Endothelial cell of umbilical vein (primary cell): ENCODE results near the gene TOB1.

Source experiments
- EZH2 ChIP-seq: IDR thresholded peaks from 2 replicates; pipeline ENCODE4 v1.6.1; 2012; ENCODE audit warnings: borderline replicate concordance, low read depth, mild to moderate bottlenecking, moderate library complexity, low read length, inconsistent platforms; ENCODE audit not compliant: severe bottlenecking
- GATA2 ChIP-seq: IDR thresholded peaks from 2 replicates; pipeline ENCODE4 v1.7.0; 2011; ENCODE audit warnings: low read depth, mild to moderate bottlenecking, moderate library complexity, mixed read lengths, low read length; ENCODE audit not compliant: insufficient read length, insufficient read depth
- MYC ChIP-seq: IDR thresholded peaks from one replicate; pipeline ENCODE4 v1.6.1; 2011; ENCODE audit warnings: mild to moderate bottlenecking, low read depth, low read length
- POLR2A ChIP-seq: IDR thresholded peaks from 2 replicates; pipeline ENCODE4 v1.6.1; 2012; ENCODE audit warnings: low read depth, mild to moderate bottlenecking, control low read depth, low read length
- POLR2AphosphoS5 ChIP-seq: IDR thresholded peaks from 2 replicates; pipeline ENCODE4 v1.6.1; 2012; ENCODE audit warnings: low read depth, mild to moderate bottlenecking, control low read depth, low read length, moderate library complexity; ENCODE audit not compliant: insufficient read depth
- TF ChIP-seq, protein P1 (sequence below), 2 donors: IDR thresholded peaks; 1 replicate in 1 of 2; 2 replicates in 1 of 2; pipeline ENCODE4 v1.5.1; 2011; ENCODE audit warnings: low read length in 2 of 2, mild to moderate bottlenecking in 2 of 2, moderate library complexity in 2 of 2, control low read depth in 1 of 2, inconsistent platforms in 1 of 2, low read depth in 1 of 2; ENCODE audit not compliant: insufficient read depth in 1 of 2; ENCODE audit errors: extremely low read depth in 1 of 2
- TF ChIP-seq, protein P2 (sequence below): IDR thresholded peaks from 2 replicates; pipeline ENCODE4 v1.6.1; 2011; ENCODE audit not compliant: insufficient read depth, insufficient read length

DNA sequence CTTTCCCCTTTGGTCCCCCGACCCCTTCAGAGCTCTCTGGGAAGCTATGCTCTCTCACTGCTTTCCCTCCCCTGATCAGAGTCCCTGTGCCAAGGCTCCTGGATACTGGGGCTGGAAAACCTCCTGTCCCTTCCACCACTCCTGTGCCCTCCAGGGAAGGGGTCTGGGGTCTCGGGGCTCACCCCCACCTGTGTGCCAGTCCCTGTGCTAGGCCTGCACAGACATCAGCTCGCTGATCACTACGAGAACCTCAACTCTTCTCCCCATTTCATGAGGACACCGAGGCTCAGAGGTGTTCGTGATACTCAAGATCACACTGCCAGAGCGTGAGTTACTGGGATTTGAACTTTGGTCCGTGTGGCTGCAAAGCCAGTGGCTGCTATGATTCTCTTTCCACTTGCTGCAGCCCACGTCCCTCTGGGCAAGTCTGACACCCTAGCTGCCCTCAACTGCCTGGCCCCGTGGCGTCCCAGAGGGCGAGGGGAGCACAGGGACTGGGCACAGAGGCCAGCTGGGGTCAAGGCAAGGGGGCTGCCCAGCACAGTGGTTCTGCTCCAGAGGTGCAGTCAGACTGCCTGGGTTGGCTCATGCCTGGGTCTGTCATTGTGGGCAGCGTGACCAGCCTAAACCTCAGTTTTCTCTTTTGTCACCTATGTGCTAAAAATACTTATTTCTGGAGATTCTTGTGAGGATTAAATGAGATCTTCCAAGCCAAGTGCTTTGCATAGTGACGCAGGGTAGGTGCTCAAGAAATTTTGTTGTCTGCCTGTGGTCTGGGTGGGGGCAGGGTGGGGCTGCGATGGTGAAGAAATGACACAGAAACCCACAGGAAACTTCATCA is 43.8 kb upstream of the TOB1 start:
- TF ChIP-seq, protein P1, sequence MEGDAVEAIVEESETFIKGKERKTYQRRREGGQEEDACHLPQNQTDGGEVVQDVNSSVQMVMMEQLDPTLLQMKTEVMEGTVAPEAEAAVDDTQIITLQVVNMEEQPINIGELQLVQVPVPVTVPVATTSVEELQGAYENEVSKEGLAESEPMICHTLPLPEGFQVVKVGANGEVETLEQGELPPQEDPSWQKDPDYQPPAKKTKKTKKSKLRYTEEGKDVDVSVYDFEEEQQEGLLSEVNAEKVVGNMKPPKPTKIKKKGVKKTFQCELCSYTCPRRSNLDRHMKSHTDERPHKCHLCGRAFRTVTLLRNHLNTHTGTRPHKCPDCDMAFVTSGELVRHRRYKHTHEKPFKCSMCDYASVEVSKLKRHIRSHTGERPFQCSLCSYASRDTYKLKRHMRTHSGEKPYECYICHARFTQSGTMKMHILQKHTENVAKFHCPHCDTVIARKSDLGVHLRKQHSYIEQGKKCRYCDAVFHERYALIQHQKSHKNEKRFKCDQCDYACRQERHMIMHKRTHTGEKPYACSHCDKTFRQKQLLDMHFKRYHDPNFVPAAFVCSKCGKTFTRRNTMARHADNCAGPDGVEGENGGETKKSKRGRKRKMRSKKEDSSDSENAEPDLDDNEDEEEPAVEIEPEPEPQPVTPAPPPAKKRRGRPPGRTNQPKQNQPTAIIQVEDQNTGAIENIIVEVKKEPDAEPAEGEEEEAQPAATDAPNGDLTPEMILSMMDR (IDR thresholded peaks at IDR 0.05; ENCODE audit: extremely low read depth in 1 of 2, insufficient read depth in 1 of 2, low read depth in 1 of 2, low read length in 2 of 2), result no peak
- TF ChIP-seq POLR2A, result no peak
- TF ChIP-seq POLR2AphosphoS5, result no peak
- no peak for TF ChIP-seq GATA2
- TF ChIP-seq, protein P2, sequence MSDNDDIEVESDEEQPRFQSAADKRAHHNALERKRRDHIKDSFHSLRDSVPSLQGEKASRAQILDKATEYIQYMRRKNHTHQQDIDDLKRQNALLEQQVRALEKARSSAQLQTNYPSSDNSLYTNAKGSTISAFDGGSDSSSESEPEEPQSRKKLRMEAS, result no peak
- TF ChIP-seq MYC, result no peak
- no peak for TF ChIP-seq EZH2
